Esophagus muscularis mucosa (tissue), 4 donors: Measurements from ENCODE around the gene NMT2.

Experiments
- EP300 ChIP-seq: sonication (generic); formaldehyde crosslinking; IDR thresholded peaks from one replicate; pipeline ENCODE4 v1.6.1; 2017; ENCODE audit warnings: antibody characterized with exemption
- POLR2A ChIP-seq: fragments of 450-650 bp; IDR thresholded peaks from one replicate; pipeline ENCODE4 v1.6.1; 2017; ENCODE audit warnings: antibody characterized with exemption, moderate library complexity, mild to moderate bottlenecking, low read depth
- POLR2AphosphoS5 ChIP-seq, 2 donors: sonication (generic); formaldehyde crosslinking; IDR thresholded peaks; one replicate each; pipeline ENCODE4 v1.6.1; 2017; ENCODE audit warnings: antibody characterized with exemption in 2 of 2
- TF ChIP-seq, protein P1 (sequence below), 3 experiments: fragments of 200-600 bp in 2 of 3; fragments of 450-650 bp in 1 of 3; sonication (generic) in 2 of 3; IDR thresholded peaks; one replicate each; pipeline ENCODE4 v1.5.1; 2017 to 2019; ENCODE audit warnings: antibody characterized with exemption in 3 of 3, mild to moderate bottlenecking in 2 of 3, moderate library complexity in 1 of 3

DNA sequence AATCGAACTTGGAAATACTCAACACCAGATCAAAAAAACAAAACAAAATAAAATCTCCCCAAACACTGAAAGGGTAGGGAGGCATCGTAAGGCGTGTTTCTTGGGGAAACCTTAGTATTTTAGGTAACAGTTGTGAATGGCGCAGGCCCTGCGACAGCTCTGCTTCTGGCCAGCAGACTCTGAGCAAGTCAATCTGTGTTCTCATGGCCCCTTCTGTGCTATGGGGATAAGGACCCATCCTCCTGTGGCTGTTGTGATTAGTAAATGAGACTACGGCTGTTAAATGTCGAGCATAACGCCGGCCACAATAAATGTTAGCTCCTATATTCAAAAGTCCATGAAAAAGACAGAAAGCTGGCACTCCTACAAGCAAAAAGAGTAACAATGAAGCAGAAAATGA is 44.3 kb downstream of the NMT2 start:
- TF ChIP-seq, protein P1, sequence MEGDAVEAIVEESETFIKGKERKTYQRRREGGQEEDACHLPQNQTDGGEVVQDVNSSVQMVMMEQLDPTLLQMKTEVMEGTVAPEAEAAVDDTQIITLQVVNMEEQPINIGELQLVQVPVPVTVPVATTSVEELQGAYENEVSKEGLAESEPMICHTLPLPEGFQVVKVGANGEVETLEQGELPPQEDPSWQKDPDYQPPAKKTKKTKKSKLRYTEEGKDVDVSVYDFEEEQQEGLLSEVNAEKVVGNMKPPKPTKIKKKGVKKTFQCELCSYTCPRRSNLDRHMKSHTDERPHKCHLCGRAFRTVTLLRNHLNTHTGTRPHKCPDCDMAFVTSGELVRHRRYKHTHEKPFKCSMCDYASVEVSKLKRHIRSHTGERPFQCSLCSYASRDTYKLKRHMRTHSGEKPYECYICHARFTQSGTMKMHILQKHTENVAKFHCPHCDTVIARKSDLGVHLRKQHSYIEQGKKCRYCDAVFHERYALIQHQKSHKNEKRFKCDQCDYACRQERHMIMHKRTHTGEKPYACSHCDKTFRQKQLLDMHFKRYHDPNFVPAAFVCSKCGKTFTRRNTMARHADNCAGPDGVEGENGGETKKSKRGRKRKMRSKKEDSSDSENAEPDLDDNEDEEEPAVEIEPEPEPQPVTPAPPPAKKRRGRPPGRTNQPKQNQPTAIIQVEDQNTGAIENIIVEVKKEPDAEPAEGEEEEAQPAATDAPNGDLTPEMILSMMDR (IDR thresholded peaks at IDR 0.05): no peak
- TF ChIP-seq EP300 (no peak), POLR2A (no peak), POLR2AphosphoS5 (IDR thresholded peaks at IDR 0.05) (no peak)
